Stimulated activated memory B cell treated with anti-CD40 and anti-IgM and Interleukin-4, amounts not matched to agents 10 μg/mL and 1 μg/mL and 100 μg/mL, for 72 hours (primary cell): Measurements from ENCODE around the gene ARID5B.

Source experiments
- ATAC-seq: fragments of 150-1000 bp; cut with Tn5 transposase; 2 replicates; pipeline ENCODE4 v1.10.0; 2021
- H3K27ac Mint-ChIP-seq: one replicate; pipeline ENCODE4 v1.8.0; 2022; ENCODE audit warnings: mild to moderate bottlenecking, mixed read lengths
- H3K27me3 Mint-ChIP-seq: one replicate; pipeline ENCODE4 v1.8.0; 2022; ENCODE audit warnings: mixed read lengths
- H3K36me3 Mint-ChIP-seq: one replicate; pipeline ENCODE4 v1.8.0; 2022; ENCODE audit warnings: mixed read lengths
- H3K4me1 Mint-ChIP-seq: one replicate; pipeline ENCODE4 v1.8.0; 2022; ENCODE audit warnings: mixed read lengths
- H3K4me3 Mint-ChIP-seq: one replicate; pipeline ENCODE4 v1.8.0; 2022; ENCODE audit warnings: mild to moderate bottlenecking, moderate library complexity, mixed read lengths
- H3K9me3 Mint-ChIP-seq: one replicate; pipeline ENCODE4 v1.8.0; 2022; ENCODE audit warnings: mixed read lengths

The ARID5B gene

GRCh38 chr10:61906562-61906901, 5.0 kb downstream of the ARID5B start:
- Mint-ChIP-seq H3K9me3 (no peaks in the 10 kb centered on the region), H3K4me1 (peaks cover 34% of the 10 kb centered on the region), H3K27ac (no peak overlapping the region), H3K27me3 (no peaks in the 10 kb centered on the region), H3K4me3 (no peak overlapping the region), H3K36me3 (peaks cover 38% of the 10 kb centered on the region)
- ATAC-seq: no peak

- Mint-ChIP-seq H3K4me3 (no peak overlapping the region), H3K27me3 (no peaks in the 10 kb centered on the region), H3K4me1 (peaks cover 39% of the 10 kb centered on the region), H3K27ac (no peak overlapping the region), H3K36me3 (peaks cover 43% of the 10 kb centered on the region), H3K9me3 (no peaks in the 10 kb centered on the region)
- ATAC-seq: no peak
These were observed 5.5 kb downstream of the ARID5B start for GRCh38 chr10:61907011-61907410.

DNA sequence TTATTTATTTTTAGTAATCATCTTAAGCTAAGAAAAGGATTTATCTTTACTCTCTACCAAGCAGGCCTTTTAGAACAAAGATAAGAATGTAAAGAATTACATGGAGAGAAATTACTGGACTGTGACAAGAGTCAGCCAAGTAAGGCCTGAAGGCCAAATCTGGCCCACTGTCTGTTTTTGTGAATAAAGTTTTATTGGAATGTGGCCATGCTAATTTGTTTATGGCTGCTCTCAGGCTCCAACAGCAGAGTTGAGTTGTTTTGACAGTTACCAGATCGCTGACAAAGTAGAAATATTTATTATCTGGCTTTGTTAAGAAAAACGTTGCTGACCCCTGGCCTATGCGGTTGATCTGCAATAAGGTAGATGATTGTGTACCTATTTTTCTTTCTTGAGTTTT, 6.1 kb downstream of the ARID5B start:
- Mint-ChIP-seq H3K36me3 (peaks cover 41% of the 10 kb centered on the region), H3K9me3 (no peaks in the 10 kb centered on the region), H3K27ac (no peak overlapping the region), H3K4me1 (peaks cover 40% of the 10 kb centered on the region), H3K27me3 (no peaks in the 10 kb centered on the region), H3K4me3 (no peak overlapping the region)
- no peak for ATAC-seq

- H3K4me3 Mint-ChIP-seq: no peak overlapping the region
- no peak overlapping the region for H3K27ac Mint-ChIP-seq
- no peaks in the 10 kb centered on the region for H3K27me3 Mint-ChIP-seq
- H3K4me1 Mint-ChIP-seq: peaks cover 49% of the 10 kb centered on the region
- H3K9me3 Mint-ChIP-seq: no peaks in the 10 kb centered on the region
- peaks cover 62% of the 10 kb centered on the region for H3K36me3 Mint-ChIP-seq
- no peak for ATAC-seq
These were observed 8.8 kb downstream of the ARID5B start for GRCh38 chr10:61910226-61910805.

DNA sequence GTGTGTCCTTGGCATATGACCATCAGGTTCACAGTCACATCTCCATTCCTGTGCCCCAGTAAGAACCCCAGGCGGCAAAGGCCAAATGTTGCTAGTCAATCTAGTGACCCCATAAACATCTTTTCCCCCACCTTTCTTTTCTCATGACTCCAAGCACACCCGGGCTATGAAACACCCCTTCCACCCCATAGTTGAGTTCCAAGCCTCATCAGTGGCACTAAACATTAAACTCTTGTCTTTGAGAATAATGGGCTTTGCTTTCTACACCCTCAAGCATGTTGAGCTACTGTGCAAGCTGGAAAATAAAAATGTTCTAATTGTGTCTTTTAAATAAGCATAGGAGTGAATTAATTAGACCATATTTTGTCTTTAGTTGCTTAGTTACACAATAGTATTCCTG, 9.4 kb downstream of the ARID5B start:
- Mint-ChIP-seq H3K4me1 (peaks cover 49% of the 10 kb centered on the region), H3K27me3 (no peaks in the 10 kb centered on the region), H3K27ac (no peak overlapping the region), H3K4me3 (no peak overlapping the region), H3K36me3 (peaks cover 62% of the 10 kb centered on the region), H3K9me3 (no peaks in the 10 kb centered on the region)
- ATAC-seq: no peak

DNA sequence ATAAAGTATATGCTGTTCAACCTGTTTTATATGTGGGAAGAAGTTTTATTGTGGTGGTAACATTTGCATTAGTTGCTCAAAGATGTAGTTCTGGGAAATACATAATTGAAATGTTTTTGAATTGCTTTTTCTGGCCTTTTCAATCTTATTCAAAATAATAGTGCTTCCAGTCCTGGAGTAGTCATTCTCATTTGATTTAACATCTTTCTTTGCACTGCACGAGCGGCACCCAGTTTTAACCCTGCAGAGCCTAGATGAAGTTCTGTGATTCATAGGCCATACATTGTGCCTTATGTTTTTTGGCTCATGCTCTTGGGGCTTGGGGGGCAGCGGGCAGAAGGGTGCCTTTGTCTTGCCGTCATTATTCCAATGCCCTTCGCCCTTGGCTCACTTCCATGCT, 9.9 kb downstream of the ARID5B start:
- Mint-ChIP-seq H3K27ac (no peak overlapping the region), H3K9me3 (no peaks in the 10 kb centered on the region), H3K27me3 (no peaks in the 10 kb centered on the region), H3K36me3 (peaks cover 61% of the 10 kb centered on the region), H3K4me1 (peaks cover 47% of the 10 kb centered on the region), H3K4me3 (no peak overlapping the region)
- ATAC-seq: no peak

- Mint-ChIP-seq H3K36me3 (peaks cover 76% of the 10 kb centered on the region), H3K4me3 (no peak overlapping the region), H3K27ac (peak overlapping the region; percentile 16), H3K9me3 (peaks cover 4% of the 10 kb centered on the region), H3K27me3 (no peaks in the 10 kb centered on the region), H3K4me1 (peaks cover 54% of the 10 kb centered on the region)
- no peak for ATAC-seq
These were observed 11.5 kb downstream of the ARID5B start for GRCh38 chr10:61912981-61913380.

GRCh38 chr10:61918140-61918539, 16.6 kb downstream of the ARID5B start:
- H3K27ac Mint-ChIP-seq: peak overlapping the region; percentile 35
- ATAC-seq: no peak
- peaks cover 70% of the 10 kb centered on the region for H3K36me3 Mint-ChIP-seq
- peaks cover 4% of the 10 kb centered on the region for H3K9me3 Mint-ChIP-seq
- no peak overlapping the region for H3K4me3 Mint-ChIP-seq
- no peaks in the 10 kb centered on the region for H3K27me3 Mint-ChIP-seq
- peaks cover 67% of the 10 kb centered on the region for H3K4me1 Mint-ChIP-seq

DNA sequence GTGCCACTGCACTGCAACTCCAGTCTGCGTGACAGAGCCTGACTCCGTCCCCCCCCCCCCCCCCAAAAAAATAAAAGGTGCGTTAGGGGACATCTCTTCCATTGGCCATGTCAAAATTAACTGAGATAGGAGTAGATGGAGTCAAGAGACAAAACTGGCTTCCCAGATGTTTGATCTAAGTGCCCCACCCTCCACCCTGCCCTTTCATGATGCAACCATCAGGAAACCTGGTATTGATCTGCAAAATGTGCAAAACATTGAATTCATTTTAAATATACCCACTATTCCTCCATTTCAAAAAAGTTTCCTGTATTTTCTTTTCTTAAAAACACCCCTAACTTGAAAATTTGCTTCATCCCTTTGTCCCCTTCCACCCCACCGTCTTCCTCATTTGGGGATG, 17.5 kb downstream of the ARID5B start:
- H3K27ac Mint-ChIP-seq: no peak overlapping the region
- peaks cover 4% of the 10 kb centered on the region for H3K9me3 Mint-ChIP-seq
- H3K27me3 Mint-ChIP-seq: no peaks in the 10 kb centered on the region
- no peak overlapping the region for H3K4me3 Mint-ChIP-seq
- peaks cover 70% of the 10 kb centered on the region for H3K36me3 Mint-ChIP-seq
- peaks cover 71% of the 10 kb centered on the region for H3K4me1 Mint-ChIP-seq
- no peak for ATAC-seq

DNA sequence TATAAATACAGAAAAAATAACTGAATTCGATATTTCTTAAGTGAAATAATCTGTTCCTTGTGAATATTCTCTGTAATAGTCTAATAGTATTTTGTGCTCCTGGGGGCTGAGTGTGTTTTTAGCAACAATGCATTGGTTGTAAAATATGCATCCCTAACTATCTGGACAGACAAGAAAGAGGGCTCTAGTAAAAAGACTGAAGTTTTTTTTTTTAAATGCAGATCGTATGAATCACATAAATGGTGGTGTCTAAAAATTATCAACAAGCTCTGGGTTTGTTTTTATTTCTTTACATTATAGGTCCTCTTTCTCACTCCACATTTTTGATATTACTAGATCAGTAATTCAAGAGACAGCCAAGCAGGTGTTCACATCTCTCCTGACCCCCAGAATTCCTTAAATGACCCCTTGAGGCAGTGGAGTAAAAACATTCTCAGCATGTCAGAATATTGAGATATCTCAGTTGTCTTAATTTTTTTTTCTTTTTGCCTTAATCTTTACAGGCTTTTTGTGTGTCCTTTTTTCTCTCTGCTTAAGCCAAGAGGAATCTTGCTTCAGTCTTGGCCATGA, 18.2 kb downstream of the ARID5B start:
- peaks cover 73% of the 10 kb centered on the region for H3K4me1 Mint-ChIP-seq
- H3K36me3 Mint-ChIP-seq: peaks cover 71% of the 10 kb centered on the region
- no peak overlapping the region for H3K4me3 Mint-ChIP-seq
- peaks cover 4% of the 10 kb centered on the region for H3K9me3 Mint-ChIP-seq
- H3K27ac Mint-ChIP-seq: no peak overlapping the region
- no peak for ATAC-seq
- no peaks in the 10 kb centered on the region for H3K27me3 Mint-ChIP-seq

- H3K9me3 Mint-ChIP-seq: peaks cover 4% of the 10 kb centered on the region
- H3K27me3 Mint-ChIP-seq: no peaks in the 10 kb centered on the region
- peaks cover 72% of the 10 kb centered on the region for H3K4me1 Mint-ChIP-seq
- no peak for ATAC-seq
- H3K4me3 Mint-ChIP-seq: no peak overlapping the region
- peak overlapping the region; percentile 24 for H3K27ac Mint-ChIP-seq
- H3K36me3 Mint-ChIP-seq: peaks cover 74% of the 10 kb centered on the region
These were observed 19.6 kb downstream of the ARID5B start for GRCh38 chr10:61921143-61921542.

DNA sequence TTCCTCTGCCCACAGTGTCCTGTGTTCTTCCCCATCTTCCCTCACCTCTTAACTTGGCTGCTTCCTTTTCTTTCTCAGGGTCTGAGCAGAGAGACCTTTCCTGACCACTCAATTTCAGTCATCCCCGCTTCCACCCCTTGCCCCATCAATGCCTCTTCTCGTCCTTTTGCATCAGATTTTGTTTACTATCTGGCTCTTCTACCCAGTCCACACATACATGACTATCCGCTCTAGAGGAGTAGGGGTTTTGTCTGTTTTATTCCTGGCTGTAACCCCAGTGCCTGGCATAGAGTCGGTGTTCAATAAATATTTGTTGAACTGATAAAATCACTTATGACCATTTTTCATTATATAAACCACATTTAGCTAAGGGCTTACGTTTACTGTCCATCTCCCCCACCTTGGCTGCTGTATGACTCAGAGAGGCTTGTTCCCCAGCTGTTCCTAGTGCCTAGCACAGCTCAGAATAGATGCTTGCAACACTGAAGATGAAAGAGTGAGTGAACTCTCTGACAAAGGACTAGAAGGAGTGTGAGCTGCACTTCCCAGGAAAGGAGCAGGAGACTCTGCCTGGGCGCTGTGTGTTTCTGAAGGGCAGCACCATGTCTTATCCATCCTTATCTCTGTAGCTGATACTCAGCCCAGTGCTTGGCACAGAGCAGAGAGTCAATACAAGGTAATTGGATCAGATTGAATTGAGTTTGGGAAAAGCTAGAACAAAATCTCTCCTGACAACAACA, 21.9 kb downstream of the ARID5B start:
- H3K9me3 Mint-ChIP-seq: no peaks in the 10 kb centered on the region
- no peak for ATAC-seq
- peaks cover 70% of the 10 kb centered on the region for H3K36me3 Mint-ChIP-seq
- no peak overlapping the region for H3K4me3 Mint-ChIP-seq
- H3K27me3 Mint-ChIP-seq: no peaks in the 10 kb centered on the region
- H3K27ac Mint-ChIP-seq: peak overlapping the region; percentile 10
- peaks cover 69% of the 10 kb centered on the region for H3K4me1 Mint-ChIP-seq

DNA sequence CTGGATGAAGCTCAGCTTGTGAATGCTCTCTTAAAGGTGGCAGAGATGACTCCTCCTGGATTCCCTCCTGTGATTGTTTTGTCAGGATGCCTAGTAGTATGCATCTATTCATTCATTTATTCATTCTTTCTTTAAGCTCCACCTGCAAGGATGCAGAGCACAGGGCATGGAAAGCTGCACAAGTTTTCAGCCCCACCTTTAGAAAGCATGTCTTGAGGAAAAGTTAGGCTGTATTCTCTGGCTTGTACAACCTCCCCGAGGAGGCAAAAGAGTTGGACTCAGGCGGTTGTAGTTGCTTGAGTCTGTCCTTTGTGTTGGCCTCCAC, 22.4 kb downstream of the ARID5B start:
- ATAC-seq: no peak
- no peaks in the 10 kb centered on the region for H3K9me3 Mint-ChIP-seq
- H3K27ac Mint-ChIP-seq: peak overlapping the region; percentile 10
- no peak overlapping the region for H3K4me3 Mint-ChIP-seq
- no peaks in the 10 kb centered on the region for H3K27me3 Mint-ChIP-seq
- peaks cover 67% of the 10 kb centered on the region for H3K4me1 Mint-ChIP-seq
- H3K36me3 Mint-ChIP-seq: peaks cover 73% of the 10 kb centered on the region

- Mint-ChIP-seq H3K27ac (peak overlapping the region; percentile 48), H3K4me1 (peaks cover 46% of the 10 kb centered on the region), H3K9me3 (peaks cover 3% of the 10 kb centered on the region), H3K27me3 (no peaks in the 10 kb centered on the region), H3K4me3 (no peak overlapping the region), H3K36me3 (peaks cover 81% of the 10 kb centered on the region)
- ATAC-seq: no peak
These were observed 28.1 kb downstream of the ARID5B start for GRCh38 chr10:61929555-61929954.

DNA sequence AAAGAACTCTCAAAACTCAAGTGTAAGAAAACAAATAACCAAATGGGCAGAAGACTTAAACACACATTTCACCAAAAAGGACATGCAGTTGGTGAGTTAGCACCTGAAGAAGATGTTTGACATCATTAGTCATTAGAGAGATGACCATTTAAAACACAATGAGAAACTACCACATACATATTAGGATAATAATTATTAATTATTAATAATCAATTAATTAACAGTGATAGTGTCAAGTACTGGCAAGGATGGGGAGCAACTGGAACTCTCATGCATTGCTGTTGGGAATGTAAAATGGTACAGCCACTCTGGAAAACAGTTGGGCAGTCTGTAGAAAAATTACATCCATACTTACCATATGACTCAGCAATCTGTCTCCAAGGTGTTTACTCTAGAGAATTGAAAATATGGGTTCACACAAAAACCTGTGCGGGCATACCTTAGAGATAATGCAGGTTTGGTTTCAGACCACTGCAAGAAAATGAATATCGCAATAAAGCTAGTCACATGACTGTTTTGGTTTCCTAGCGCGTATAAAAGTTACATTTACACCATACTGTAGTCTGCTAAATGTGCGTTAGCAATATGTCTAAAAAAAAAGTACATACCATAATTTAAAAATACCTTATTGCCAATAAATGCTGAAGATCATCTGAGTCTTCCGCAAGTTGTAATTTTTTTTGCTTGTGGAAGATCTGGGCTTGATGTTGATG, 30.3 kb downstream of the ARID5B start:
- H3K27ac Mint-ChIP-seq: peak overlapping the region; percentile 43
- peaks cover 71% of the 10 kb centered on the region for H3K36me3 Mint-ChIP-seq
- H3K4me3 Mint-ChIP-seq: no peak overlapping the region
- peaks cover 44% of the 10 kb centered on the region for H3K4me1 Mint-ChIP-seq
- ATAC-seq: no peak
- H3K9me3 Mint-ChIP-seq: peaks cover 3% of the 10 kb centered on the region
- H3K27me3 Mint-ChIP-seq: no peaks in the 10 kb centered on the region
